IMR-90 (cell line): ENCODE data around the gene MEDAG. TPM values are rescaled to one million over a fixed set of nuclear protein-coding genes. Genes with fewer than 3 reads are reported as not detected.

Experiments
- ATAC-seq: fragments of 200-7000 bp; cut with Tn5 transposase; 2 replicates; pipeline ENCODE4 v1.9.1; 2020; ENCODE audit warnings: low read depth, mild to moderate bottlenecking, moderate library complexity
- BruUV-seq: library from RNA; stranded (reverse); fragments of 400-500 nt; replicated peaks from 2 replicates; lab custom pipeline; 2021; lab: Mats Ljungman, UMichigan
- CTCF ChIA-PET: fragments of 300-600 bp; formaldehyde crosslinking; extraction: SDS; loops from one replicate; lab custom pipeline; 2021; ENCODE audit warnings: antibody characterized with exemption; lab: Yijun Ruan, JAX
- POLR2A ChIA-PET: fragments of 300-600 bp; sonication (Branson Sonifier 250); formaldehyde crosslinking; loops from one replicate; lab custom pipeline; 2022; ENCODE audit warnings: antibody characterized with exemption; ENCODE audit not compliant: unreplicated experiment; lab: Charles Lee
- DNase-seq: peaks from one replicate; pipeline ENCODE4 v3.0.0; 2013
- H2AFZ ChIP-seq: replicated peaks from 2 replicates; pipeline ENCODE3; 2013; ENCODE audit warnings: low read length, mild to moderate bottlenecking; ENCODE audit not compliant: poor library complexity
- H2AK5ac ChIP-seq: 2 replicates; pipeline ENCODE4 v1.6.1; 2013; ENCODE audit warnings: low read depth, low read length, inconsistent platforms
- H2AK9ac ChIP-seq: replicated peaks from 2 replicates; pipeline ENCODE3; 2013; ENCODE audit warnings: mild to moderate bottlenecking, low read depth, low read length, moderate library complexity; ENCODE audit not compliant: poor library complexity
- H2BK120ac ChIP-seq: 2 replicates; pipeline ENCODE4 v1.6.1; 2013; ENCODE audit warnings: low read depth, low read length, inconsistent platforms
- H2BK15ac ChIP-seq: 3 replicates; pipeline ENCODE4 v1.6.1; 2013; ENCODE audit warnings: low read depth, low read length, inconsistent platforms
- H2BK20ac ChIP-seq: 2 replicates; pipeline ENCODE4 v1.6.1; 2013; ENCODE audit warnings: low read depth, mild to moderate bottlenecking, inconsistent platforms, low read length, moderate library complexity
- H2BK5ac ChIP-seq: 2 replicates; pipeline ENCODE4 v1.6.1; 2013; ENCODE audit warnings: mild to moderate bottlenecking, low read depth, low read length, inconsistent platforms; ENCODE audit not compliant: poor library complexity, severe bottlenecking
- H3K14ac ChIP-seq: replicated peaks from 2 replicates; pipeline ENCODE4 v1.6.1; 2013; ENCODE audit warnings: low read depth, low read length, inconsistent platforms
- H3K18ac ChIP-seq: 2 replicates; pipeline ENCODE4 v1.6.1; 2013; ENCODE audit warnings: low read depth, low read length, control low read depth
- H3K23ac ChIP-seq: 2 replicates; pipeline ENCODE4 v1.6.1; 2013; ENCODE audit warnings: low read depth, low read length, inconsistent platforms
- H3K27ac ChIP-seq: 2 replicates; pipeline ENCODE4 v1.5.1; 2013; ENCODE audit warnings: mild to moderate bottlenecking, control low read depth, low read length; ENCODE audit not compliant: insufficient read depth
- H3K27me3 ChIP-seq: 2 replicates; pipeline ENCODE4 v1.6.1; 2013; ENCODE audit warnings: low read length; ENCODE audit not compliant: control insufficient read depth, insufficient read depth
- H3K36me3 ChIP-seq: 2 replicates; pipeline ENCODE4 v1.6.1; 2013; ENCODE audit warnings: low read length, mixed read lengths; ENCODE audit not compliant: control insufficient read depth, insufficient read depth
- H3K4ac ChIP-seq: 2 replicates; pipeline ENCODE4 v1.6.1; 2013; ENCODE audit warnings: low read depth, low read length, inconsistent platforms
- H3K4me1 ChIP-seq: 2 replicates; pipeline ENCODE4 v1.6.1; 2013; ENCODE audit warnings: low read length, mixed read lengths; ENCODE audit not compliant: control insufficient read depth, insufficient read depth
- H3K4me2 ChIP-seq: 2 replicates; pipeline ENCODE4 v1.6.1; 2013; ENCODE audit warnings: low read depth, mild to moderate bottlenecking, control low read depth, low read length, moderate library complexity
- H3K4me3 ChIP-seq: 2 replicates; pipeline ENCODE4 v1.5.1; 2013; ENCODE audit warnings: low read depth, mild to moderate bottlenecking, control low read depth, low read length, moderate library complexity; ENCODE audit not compliant: insufficient read depth
- H3K56ac ChIP-seq: 2 replicates; pipeline ENCODE4 v1.6.1; 2013; ENCODE audit warnings: low read length, inconsistent platforms; ENCODE audit not compliant: insufficient read depth; ENCODE audit errors: extremely low read depth
- H3K79me1 ChIP-seq, 2 experiments: 2 replicates each; pipeline ENCODE4 v1.6.1; 2013; ENCODE audit warnings: low read length in 2 of 2, inconsistent platforms in 1 of 2, low read depth in 1 of 2
- H3K9ac ChIP-seq: 2 replicates; pipeline ENCODE4 v1.6.1; 2013; ENCODE audit warnings: low read depth, low read length, control low read depth
- H3K9me1 ChIP-seq: 2 replicates; pipeline ENCODE4 v1.6.1; 2013; ENCODE audit warnings: low read length, inconsistent platforms; ENCODE audit not compliant: insufficient read depth
- H3K9me3 ChIP-seq: 2 replicates; pipeline ENCODE4 v1.6.1; 2013; ENCODE audit warnings: low read length; ENCODE audit not compliant: control insufficient read depth, insufficient read depth
- H4K20me1 ChIP-seq: 2 replicates; pipeline ENCODE4 v1.6.1; 2013; ENCODE audit warnings: low read length, inconsistent platforms; ENCODE audit not compliant: insufficient read depth
- H4K5ac ChIP-seq: 2 replicates; pipeline ENCODE4 v1.6.1; 2013; ENCODE audit warnings: mild to moderate bottlenecking, low read depth, low read length, control low read depth
- H4K8ac ChIP-seq, 2 experiments: 2 replicates each; pipeline ENCODE4 v1.6.1; 2013; ENCODE audit warnings: low read depth in 2 of 2, low read length in 2 of 2, control low read depth in 1 of 2, inconsistent platforms in 1 of 2
- H4K91ac ChIP-seq: 2 replicates; pipeline ENCODE4 v1.6.1; 2013; ENCODE audit warnings: low read depth, low read length, inconsistent platforms; ENCODE audit not compliant: insufficient read depth
- BHLHE40 ChIP-seq: fragments of 150-350 bp; IDR thresholded peaks from 2 replicates; pipeline ENCODE4 v1.6.1; 2016; ENCODE audit warnings: mild to moderate bottlenecking, low read depth, low read length
- CEBPB ChIP-seq: IDR thresholded peaks from 2 replicates; pipeline ENCODE4 v1.6.1; 2012; ENCODE audit warnings: low read depth, low read length, improper control_type of control experiment
- CHD1 ChIP-seq: IDR thresholded peaks from 2 replicates; pipeline ENCODE4 v1.6.1; 2012; ENCODE audit warnings: low read depth, low read length, improper control_type of control experiment
- NFE2L2 ChIP-seq: fragments of 150-350 bp; IDR thresholded peaks from 2 replicates; pipeline ENCODE4 v1.6.1; 2016; ENCODE audit warnings: low read depth, mild to moderate bottlenecking, low read length
- POLR2A ChIP-seq: IDR thresholded peaks from 2 replicates; pipeline ENCODE4 v1.6.1; 2012; ENCODE audit warnings: mild to moderate bottlenecking, low read depth, low read length
- RCOR1 ChIP-seq: IDR thresholded peaks from 2 replicates; pipeline ENCODE4 v1.6.1; 2012; ENCODE audit warnings: mild to moderate bottlenecking, low read length, improper control_type of control experiment; ENCODE audit not compliant: insufficient replicate concordance
- RFX5 ChIP-seq: IDR thresholded peaks from 2 replicates; pipeline ENCODE4 v1.8.0; 2012; ENCODE audit warnings: low read depth, mild to moderate bottlenecking, low read length, moderate library complexity
- SMC3 ChIP-seq: fragments of 150-350 bp; IDR thresholded peaks from 2 replicates; pipeline ENCODE4 v1.6.1; 2016; ENCODE audit warnings: low read depth, mild to moderate bottlenecking, antibody characterized with exemption, low read length, moderate library complexity
- WGBS, 2 experiments: methylation state at CpG; one replicate each; pipeline versions ENCODE4 v1.1.5 to v1.1.7; 2013; ENCODE audit warnings: missing lambda C conversion rate in 2 of 2; ENCODE audit not compliant: insufficient read length in 1 of 2; ENCODE audit errors: extremely low coverage in 2 of 2; 5-methylcytosine and 5-hydroxymethylcytosine counted together
- dilution Hi-C: fragments of 300-500 bp; cut with HindIII; formaldehyde crosslinking; loops from one replicate; pipeline ENCODE4 v1.14.3; 2018; ENCODE audit warnings: low sequenced_read_pairs; ENCODE audit not compliant: unreplicated experiment
- in situ Hi-C: fragments of 300-500 bp; cut with MboI; formaldehyde crosslinking; loops from 3 replicates; pipeline ENCODE4 v1.14.3; 2019; ENCODE audit warnings: low sequenced_read_pairs, inconsistent platforms, mixed read lengths
- intact Hi-C: fragments of 100-400 bp; cut with micrococcal nuclease; formaldehyde crosslinking; loops from 2 replicates; pipeline ENCODE4 v1.10.0; 2022
- polyA plus RNA-seq, 3 experiments: library from polyadenylated mRNA; depleted of rRNA; stranded (reverse); fragments of >200 nt; gene quantifications; 2 replicates each; pipeline ENCODE4 v1.2.3, GENCODE V29; 2012; ENCODE audit warnings: low replicate concordance in 1 of 3
- total RNA-seq: library from RNA; depleted of rRNA; stranded (reverse); fragments of >200 nt; gene quantifications from 2 replicates; pipeline ENCODE4 v1.2.3, GENCODE V29; 2012
- TF ChIP-seq, protein P1 (sequence below): fragments of 150-350 bp; IDR thresholded peaks from 2 replicates; pipeline ENCODE4 v1.6.1; 2017; ENCODE audit warnings: mild to moderate bottlenecking, antibody characterized with exemption, low read length, low read depth
- TF ChIP-seq, protein P2 (sequence below): conservative IDR thresholded peaks from 2 replicates; pipeline ENCODE4 v1.5.1; 2012; ENCODE audit warnings: mild to moderate bottlenecking, low read depth, low read length, improper control_type of control experiment
- TF ChIP-seq, protein P3 (sequence below): fragments of 150-350 bp; IDR thresholded peaks from 2 replicates; pipeline ENCODE4 v1.6.1; 2016; ENCODE audit warnings: low read depth, mild to moderate bottlenecking, low read length, moderate library complexity, borderline replicate concordance

Gene MEDAG
- total and polyA plus RNA-seq, 2 of the 4 experiments (the other 2 are of a cell fraction) = 0.32 to 0.36 TPM

DNA sequence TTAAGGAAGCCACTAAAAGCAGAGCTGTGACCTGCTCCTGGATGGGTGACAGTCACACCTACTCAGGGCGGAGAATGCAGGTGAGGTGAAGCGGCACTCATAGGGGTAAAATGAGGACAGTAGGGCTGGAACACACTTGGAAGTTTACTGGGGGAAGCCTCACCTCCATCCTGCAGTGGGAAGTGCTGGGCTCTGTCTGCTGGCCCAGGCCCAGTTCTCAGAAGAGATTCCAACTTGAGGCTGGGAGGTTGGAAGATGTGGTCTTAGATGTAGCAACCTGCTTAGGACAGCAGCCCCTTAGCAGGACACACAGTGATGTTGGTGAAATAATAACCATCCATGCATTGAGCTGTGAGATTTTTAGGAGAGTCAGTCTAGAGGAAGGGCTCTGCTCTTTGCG lies 4.6 kb downstream of the MEDAG start:
- Histone ChIP-seq H3K23ac (no peak overlapping the region), H3K4ac (no peak overlapping the region), H2BK120ac (no peak overlapping the region), H3K4me2 (no peak overlapping the region), H3K9me1 (0 out of 2 replicates have a peak, but pooled peaks cover 3% of the 10 kb centered on the region), H3K18ac (no peak overlapping the region), H2AK5ac (no peak overlapping the region), H3K4me1 (peaks cover 18% of the 10 kb centered on the region), H3K36me3 (no peaks in the 10 kb centered on the region), H4K91ac (no peak overlapping the region), H2BK15ac (no peak overlapping the region), H2BK5ac (no peak overlapping the region), H3K9ac (no peak overlapping the region), H4K8ac (no peak overlapping the region), H3K27ac (no peak overlapping the region), H4K5ac (no peak overlapping the region), H2BK20ac (no peak overlapping the region), H2AK9ac (no peak overlapping the region), H3K56ac (no peak overlapping the region), H3K27me3 (peaks cover 4% of the 10 kb centered on the region), H3K9me3 (no peaks in the 10 kb centered on the region), H2AFZ (no peak overlapping the region), H4K20me1 (no peaks in the 10 kb centered on the region), H3K4me3 (no peak overlapping the region), H3K14ac (no peak overlapping the region), H3K79me1 (no peaks in the 10 kb centered on the region)
- TF ChIP-seq CHD1 (no peak), SMC3 (no peak), RFX5 (no peak), NFE2L2 (no peak), RCOR1 (no peak), BHLHE40 (no peak), POLR2A (no peak), CEBPB (no peak)
- TF ChIP-seq, protein P1, sequence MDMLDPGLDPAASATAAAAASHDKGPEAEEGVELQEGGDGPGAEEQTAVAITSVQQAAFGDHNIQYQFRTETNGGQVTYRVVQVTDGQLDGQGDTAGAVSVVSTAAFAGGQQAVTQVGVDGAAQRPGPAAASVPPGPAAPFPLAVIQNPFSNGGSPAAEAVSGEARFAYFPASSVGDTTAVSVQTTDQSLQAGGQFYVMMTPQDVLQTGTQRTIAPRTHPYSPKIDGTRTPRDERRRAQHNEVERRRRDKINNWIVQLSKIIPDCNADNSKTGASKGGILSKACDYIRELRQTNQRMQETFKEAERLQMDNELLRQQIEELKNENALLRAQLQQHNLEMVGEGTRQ = no peak
- TF ChIP-seq, protein P2, sequence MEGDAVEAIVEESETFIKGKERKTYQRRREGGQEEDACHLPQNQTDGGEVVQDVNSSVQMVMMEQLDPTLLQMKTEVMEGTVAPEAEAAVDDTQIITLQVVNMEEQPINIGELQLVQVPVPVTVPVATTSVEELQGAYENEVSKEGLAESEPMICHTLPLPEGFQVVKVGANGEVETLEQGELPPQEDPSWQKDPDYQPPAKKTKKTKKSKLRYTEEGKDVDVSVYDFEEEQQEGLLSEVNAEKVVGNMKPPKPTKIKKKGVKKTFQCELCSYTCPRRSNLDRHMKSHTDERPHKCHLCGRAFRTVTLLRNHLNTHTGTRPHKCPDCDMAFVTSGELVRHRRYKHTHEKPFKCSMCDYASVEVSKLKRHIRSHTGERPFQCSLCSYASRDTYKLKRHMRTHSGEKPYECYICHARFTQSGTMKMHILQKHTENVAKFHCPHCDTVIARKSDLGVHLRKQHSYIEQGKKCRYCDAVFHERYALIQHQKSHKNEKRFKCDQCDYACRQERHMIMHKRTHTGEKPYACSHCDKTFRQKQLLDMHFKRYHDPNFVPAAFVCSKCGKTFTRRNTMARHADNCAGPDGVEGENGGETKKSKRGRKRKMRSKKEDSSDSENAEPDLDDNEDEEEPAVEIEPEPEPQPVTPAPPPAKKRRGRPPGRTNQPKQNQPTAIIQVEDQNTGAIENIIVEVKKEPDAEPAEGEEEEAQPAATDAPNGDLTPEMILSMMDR = no peak
- TF ChIP-seq, protein P3, sequence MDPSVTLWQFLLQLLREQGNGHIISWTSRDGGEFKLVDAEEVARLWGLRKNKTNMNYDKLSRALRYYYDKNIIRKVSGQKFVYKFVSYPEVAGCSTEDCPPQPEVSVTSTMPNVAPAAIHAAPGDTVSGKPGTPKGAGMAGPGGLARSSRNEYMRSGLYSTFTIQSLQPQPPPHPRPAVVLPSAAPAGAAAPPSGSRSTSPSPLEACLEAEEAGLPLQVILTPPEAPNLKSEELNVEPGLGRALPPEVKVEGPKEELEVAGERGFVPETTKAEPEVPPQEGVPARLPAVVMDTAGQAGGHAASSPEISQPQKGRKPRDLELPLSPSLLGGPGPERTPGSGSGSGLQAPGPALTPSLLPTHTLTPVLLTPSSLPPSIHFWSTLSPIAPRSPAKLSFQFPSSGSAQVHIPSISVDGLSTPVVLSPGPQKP = no peak
- in situ Hi-C loops = no loop called here
- intact Hi-C loops = no loop called here
- POLR2A ChIA-PET = no interaction called here
- WGBS, 2 experiments = 100% methylated on average over 2 of the region's 3 CpGs; no CpG with 5 or more reads in 1 of the 2 experiments
- dilution Hi-C loops = no loop called here
- CTCF ChIA-PET = no interaction called here
- BruUV-seq = no TSS peak
- ATAC-seq (no peak), DNase-seq (no peak)
